HG03575 (cell line): Measurements from ENCODE around the gene USP17L18.
"Not testable (repeated sequence)": the region's sequence is repeated elsewhere in the genome, so short reads cannot be mapped to it uniquely, and the experiment has no call there.

Experiments
- ATAC-seq: cut with Tn5 transposase; IDR thresholded peaks from one replicate; pipeline ENCODE4 v1.9.1; 2021; ENCODE audit not compliant: unreplicated experiment, insufficient number of reproducible peaks, low FRiP score; ENCODE audit errors: extremely low read depth

USP17L18 gene

GRCh38 chr4:9247953-9248680, at the start of gene USP17L18:
USP17L18 (plus strand) TSS chr4:9248630; CDS start chr4:9248630, 0 bp downstream.
- ATAC-seq: not testable (repeated sequence)

GRCh38 chr4:9210357-9210756, 38.1 kb upstream of the USP17L18 start, which contains the start of gene USP17L10:
USP17L10 (plus strand) TSS chr4:9210657; CDS start chr4:9210657, 0 bp downstream.
- not testable (repeated sequence) for ATAC-seq

GRCh38 chr4:9214701-9215100, 33.7 kb upstream of the USP17L18 start:
- not testable (repeated sequence) for ATAC-seq

GRCh38 chr4:9215105-9215504, 33.3 kb upstream of the USP17L18 start, which contains the start of gene USP17L11:
USP17L11 (plus strand) TSS chr4:9215405; CDS start chr4:9215405, 0 bp downstream.
- ATAC-seq: not testable (repeated sequence)

- ATAC-seq: not testable (repeated sequence)
Measured at GRCh38 chr4:9219852-9220251, 28.6 kb upstream of the USP17L18 start, which contains the start of gene USP17L12. USP17L12 (plus strand) TSS chr4:9220152; CDS start chr4:9220152, 0 bp downstream.

GRCh38 chr4:9224596-9224995, 23.8 kb upstream of the USP17L18 start, which contains the start of gene USP17L13:
USP17L13 (plus strand) TSS chr4:9224896; CDS start chr4:9224896, 0 bp downstream.
- ATAC-seq: not testable (repeated sequence)

GRCh38 chr4:9230249-9230648, 18.2 kb upstream of the USP17L18 start:
- ATAC-seq: not testable (repeated sequence)

- not testable (repeated sequence) for ATAC-seq
Measured at GRCh38 chr4:9234085-9234484, 14.3 kb upstream of the USP17L18 start, which contains the start of gene USP17L15. USP17L15 (plus strand) TSS chr4:9234385; CDS start chr4:9234385, 0 bp downstream.

GRCh38 chr4:9238461-9238860, 10.0 kb upstream of the USP17L18 start:
- not testable (repeated sequence) for ATAC-seq

GRCh38 chr4:9243579-9243978, 4.9 kb upstream of the USP17L18 start, which contains the start of gene USP17L17:
USP17L17 (plus strand) TSS chr4:9243879; CDS start chr4:9243879, 0 bp downstream.
- not testable (repeated sequence) for ATAC-seq

- not testable (repeated sequence) for ATAC-seq
Measured at GRCh38 chr4:9253078-9253477, 4.6 kb downstream of the USP17L18 start, which contains the start of gene USP17L19. USP17L19 (plus strand) TSS chr4:9253378; CDS start chr4:9253378, 0 bp downstream.

GRCh38 chr4:9257824-9258223, 9.4 kb downstream of the USP17L18 start, which contains the start of gene USP17L20:
USP17L20 (plus strand) TSS chr4:9258124; CDS start chr4:9258124, 0 bp downstream.
- not testable (repeated sequence) for ATAC-seq

GRCh38 chr4:9262572-9262971, 14.1 kb downstream of the USP17L18 start, which contains the start of gene USP17L21:
USP17L21 (plus strand) TSS chr4:9262872; CDS start chr4:9262872, 0 bp downstream.
- not testable (repeated sequence) for ATAC-seq

- not testable (repeated sequence) for ATAC-seq
Measured at GRCh38 chr4:9267319-9267718, 18.9 kb downstream of the USP17L18 start, which contains the start of gene USP17L22. USP17L22 (plus strand) TSS chr4:9267619; CDS start chr4:9267619, 0 bp downstream.

- ATAC-seq: not testable (repeated sequence)
Measured at GRCh38 chr4:9271719-9272118, 23.3 kb downstream of the USP17L18 start.
